SW 1271 (cell line): ENCODE data around the gene CPLX1.
"Not testable (repeated sequence)": the region's sequence is repeated elsewhere in the genome, so short reads cannot be mapped to it uniquely, and the experiment has no call there.

ENCODE experiments used
- DNase-seq, 2 experiments: peaks; one replicate each; lab custom pipeline; 2025; lab: John Stamatoyannopoulos, UW

The CPLX1 gene

GRCh38 chr4:791898-792625, 33.9 kb downstream of the CPLX1 start:
- no peak for DNase-seq

GRCh38 chr4:791252-791897, 34.6 kb downstream of the CPLX1 start:
- DNase-seq = no peak

- DNase-seq = no peak
These were observed 35.5 kb downstream of the CPLX1 start for GRCh38 chr4:790466-790820.

- DNase-seq = no peak
These were observed 36.1 kb downstream of the CPLX1 start for GRCh38 chr4:789571-790465.

GRCh38 chr4:788636-789297, 37.2 kb downstream of the CPLX1 start:
- DNase-seq = no peak

- no peak for DNase-seq
These were observed 37.8 kb downstream of the CPLX1 start for GRCh38 chr4:788006-788635.

- DNase-seq = no peak
These were observed 38.4 kb downstream of the CPLX1 start for GRCh38 chr4:787561-787981.

- DNase-seq = no peak
These were observed 39.0 kb downstream of the CPLX1 start for GRCh38 chr4:786861-787300.

GRCh38 chr4:786074-786741, 39.7 kb downstream of the CPLX1 start:
- DNase-seq = no peak

- no peak for DNase-seq
These were observed 40.4 kb downstream of the CPLX1 start for GRCh38 chr4:785332-786073.

GRCh38 chr4:784401-785331, 41.3 kb downstream of the CPLX1 start:
- DNase-seq = no peak

- DNase-seq = peak; percentile 95 to 97
These were observed 44.3 kb downstream of the CPLX1 start for GRCh38 chr4:781493-782216.

GRCh38 chr4:780716-781492, 45.0 kb downstream of the CPLX1 start:
- DNase-seq = no peak

- DNase-seq = not testable (repeated sequence)
These were observed 45.7 kb downstream of the CPLX1 start for GRCh38 chr4:780255-780654.

GRCh38 chr4:779555-779954, 46.4 kb downstream of the CPLX1 start:
- DNase-seq = no peak

GRCh38 chr4:777520-778262, 48.2 kb downstream of the CPLX1 start:
- no peak for DNase-seq
